ENCODE data around the gene SELENOF. TPM values are rescaled to one million over a fixed set of nuclear protein-coding genes. Genes with fewer than 3 reads are reported as not detected.
A peak's percentile ranks its signal among the peaks of the same experiment; 100 is the strongest.

SELENOF gene
- total and polyA plus RNA-seq, 2 donors (not counting 1 experiment from before 2014, with no cell fraction given): 207 to 351 TPM

GRCh38 chr1:86951430-86951829 is 37.5 kb upstream of the SELENOF start:
- H4K20me1 ChIP-seq (ENCODE audit: control insufficient read depth, extremely low read depth, insufficient read depth, low read length): no peaks in the 10 kb centered on the region
- peaks cover 2% of the 10 kb centered on the region for H3K4me1 ChIP-seq (ENCODE audit: control insufficient read depth, extremely low read depth, insufficient read depth, low read length)
- DNase-seq (ENCODE audit: low read depth in 2 of 2): peak in 1 of 2 donors; percentile 27
- no peaks in the 10 kb centered on the region for H3K27me3 ChIP-seq (ENCODE audit: control insufficient read depth, insufficient read depth, low read length)
- no peak overlapping the region for H3K4me3 ChIP-seq (replicated peaks in 1 of 4; ENCODE audit: control extremely low read depth in 1 of 4, insufficient read depth in 1 of 4, low read depth in 3 of 4, low read length in 4 of 4)
- TF ChIP-seq EZH2 (IDR thresholded peaks at IDR 0.05; ENCODE audit: low read length, missing control alignments): no peak
- TF ChIP-seq, protein P1, sequence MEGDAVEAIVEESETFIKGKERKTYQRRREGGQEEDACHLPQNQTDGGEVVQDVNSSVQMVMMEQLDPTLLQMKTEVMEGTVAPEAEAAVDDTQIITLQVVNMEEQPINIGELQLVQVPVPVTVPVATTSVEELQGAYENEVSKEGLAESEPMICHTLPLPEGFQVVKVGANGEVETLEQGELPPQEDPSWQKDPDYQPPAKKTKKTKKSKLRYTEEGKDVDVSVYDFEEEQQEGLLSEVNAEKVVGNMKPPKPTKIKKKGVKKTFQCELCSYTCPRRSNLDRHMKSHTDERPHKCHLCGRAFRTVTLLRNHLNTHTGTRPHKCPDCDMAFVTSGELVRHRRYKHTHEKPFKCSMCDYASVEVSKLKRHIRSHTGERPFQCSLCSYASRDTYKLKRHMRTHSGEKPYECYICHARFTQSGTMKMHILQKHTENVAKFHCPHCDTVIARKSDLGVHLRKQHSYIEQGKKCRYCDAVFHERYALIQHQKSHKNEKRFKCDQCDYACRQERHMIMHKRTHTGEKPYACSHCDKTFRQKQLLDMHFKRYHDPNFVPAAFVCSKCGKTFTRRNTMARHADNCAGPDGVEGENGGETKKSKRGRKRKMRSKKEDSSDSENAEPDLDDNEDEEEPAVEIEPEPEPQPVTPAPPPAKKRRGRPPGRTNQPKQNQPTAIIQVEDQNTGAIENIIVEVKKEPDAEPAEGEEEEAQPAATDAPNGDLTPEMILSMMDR (conservative IDR thresholded peaks at IDR 0.05 in 1 of 2, IDR thresholded peaks at IDR 0.05 in 1 of 2; ENCODE audit: low read depth in 1 of 2, low read length in 2 of 2): no peak
- H3K36me3 ChIP-seq (ENCODE audit: control insufficient read depth, insufficient read depth, low read length): no peaks in the 10 kb centered on the region
- no peaks in the 10 kb centered on the region for H3K9me3 ChIP-seq (ENCODE audit: control insufficient read depth, insufficient read depth, low read depth, low read length)
- no peak overlapping the region for H3K4me2 ChIP-seq (ENCODE audit: extremely low read depth, insufficient read depth, low read length)
- H3K9ac ChIP-seq (ENCODE audit: insufficient read depth, low read length): no peak overlapping the region
- no peak overlapping the region for H2AFZ ChIP-seq (ENCODE audit: low read length)
- H3K79me2 ChIP-seq (ENCODE audit: control insufficient read depth, insufficient read depth, low read length): no peaks in the 10 kb centered on the region
- H3K27ac ChIP-seq (ENCODE audit: insufficient read depth, low read length): no peak overlapping the region

- H3K36me3 ChIP-seq (ENCODE audit: control insufficient read depth, insufficient read depth, low read length): no peaks in the 10 kb centered on the region
- no peak overlapping the region for H3K27ac ChIP-seq (ENCODE audit: insufficient read depth, low read length)
- TF ChIP-seq, protein P1 (conservative IDR thresholded peaks at IDR 0.05 in 1 of 2, IDR thresholded peaks at IDR 0.05 in 1 of 2; ENCODE audit: low read depth in 1 of 2, low read length in 2 of 2): no peak
- TF ChIP-seq EZH2 (IDR thresholded peaks at IDR 0.05; ENCODE audit: low read length, missing control alignments): no peak
- H3K9me3 ChIP-seq (ENCODE audit: control insufficient read depth, insufficient read depth, low read depth, low read length): no peaks in the 10 kb centered on the region
- no peaks in the 10 kb centered on the region for H3K79me2 ChIP-seq (ENCODE audit: control insufficient read depth, insufficient read depth, low read length)
- H4K20me1 ChIP-seq (ENCODE audit: control insufficient read depth, extremely low read depth, insufficient read depth, low read length): no peaks in the 10 kb centered on the region
- no peak overlapping the region for H3K9ac ChIP-seq (ENCODE audit: insufficient read depth, low read length)
- no peak overlapping the region for H3K4me2 ChIP-seq (ENCODE audit: extremely low read depth, insufficient read depth, low read length)
- no peaks in the 10 kb centered on the region for H3K27me3 ChIP-seq (ENCODE audit: control insufficient read depth, insufficient read depth, low read length)
- DNase-seq (ENCODE audit: low read depth in 2 of 2): peak in 1 of 2 donors; percentile 11
- no peak overlapping the region for H3K4me3 ChIP-seq (replicated peaks in 1 of 4; ENCODE audit: control extremely low read depth in 1 of 4, insufficient read depth in 1 of 4, low read depth in 3 of 4, low read length in 4 of 4)
- no peak overlapping the region for H2AFZ ChIP-seq (ENCODE audit: low read length)
- peaks cover 2% of the 10 kb centered on the region for H3K4me1 ChIP-seq (ENCODE audit: control insufficient read depth, extremely low read depth, insufficient read depth, low read length)
Observed at GRCh38 chr1:86950712-86951419, 36.9 kb upstream of the SELENOF start.

GRCh38 chr1:86948212-86948611 is 34.3 kb upstream of the SELENOF start:
- Histone ChIP-seq H3K79me2 (ENCODE audit: control insufficient read depth, insufficient read depth, low read length) (no peaks in the 10 kb centered on the region), H2AFZ (ENCODE audit: low read length) (no peak overlapping the region), H3K9me3 (ENCODE audit: control insufficient read depth, insufficient read depth, low read depth, low read length) (no peaks in the 10 kb centered on the region), H3K4me2 (ENCODE audit: extremely low read depth, insufficient read depth, low read length) (no peak overlapping the region), H3K4me3 (replicated peaks in 1 of 4; ENCODE audit: control extremely low read depth in 1 of 4, insufficient read depth in 1 of 4, low read depth in 3 of 4, low read length in 4 of 4) (no peak overlapping the region), H3K27me3 (ENCODE audit: control insufficient read depth, insufficient read depth, low read length) (no peaks in the 10 kb centered on the region), H3K36me3 (ENCODE audit: control insufficient read depth, insufficient read depth, low read length) (no peaks in the 10 kb centered on the region), H3K4me1 (ENCODE audit: control insufficient read depth, extremely low read depth, insufficient read depth, low read length) (peaks cover 2% of the 10 kb centered on the region), H3K27ac (ENCODE audit: insufficient read depth, low read length) (no peak overlapping the region), H4K20me1 (ENCODE audit: control insufficient read depth, extremely low read depth, insufficient read depth, low read length) (no peaks in the 10 kb centered on the region), H3K9ac (ENCODE audit: insufficient read depth, low read length) (no peak overlapping the region)
- DNase-seq (ENCODE audit: low read depth in 2 of 2): peak; percentile 32 to 44
- TF ChIP-seq EZH2 (IDR thresholded peaks at IDR 0.05; ENCODE audit: low read length, missing control alignments): no peak
- TF ChIP-seq, protein P1 (conservative IDR thresholded peaks at IDR 0.05 in 1 of 2, IDR thresholded peaks at IDR 0.05 in 1 of 2; ENCODE audit: low read depth in 1 of 2, low read length in 2 of 2): no peak

Measured in fibroblast of lung (primary cell).